Mucosa of stomach (tissue), 1 donor: ENCODE measurements around the gene TMPRSS6.

Source experiments
- H3K27me3 ChIP-seq: one replicate; pipeline ENCODE4 v1.7.0; 2013; ENCODE audit warnings: mild to moderate bottlenecking, low read length; ENCODE audit not compliant: control insufficient read depth, insufficient read depth
- H3K36me3 ChIP-seq: one replicate; pipeline ENCODE4 v1.7.0; 2013; ENCODE audit warnings: low read length; ENCODE audit not compliant: control insufficient read depth, insufficient read depth
- H3K4me1 ChIP-seq: one replicate; pipeline ENCODE4 v1.7.0; 2013; ENCODE audit warnings: mild to moderate bottlenecking, low read length; ENCODE audit not compliant: control insufficient read depth, insufficient read depth
- H3K4me3 ChIP-seq: one replicate; pipeline ENCODE4 v1.7.0; 2013; ENCODE audit warnings: low read length
- H3K9ac ChIP-seq: one replicate; pipeline ENCODE4 v1.7.0; 2013; ENCODE audit warnings: mild to moderate bottlenecking, low read length, moderate library complexity
- H3K9me3 ChIP-seq: one replicate; pipeline ENCODE4 v1.7.0; 2013; ENCODE audit warnings: mild to moderate bottlenecking, low read length, moderate library complexity; ENCODE audit not compliant: control insufficient read depth
- donor health status: Pancreatic carcinoma.

The TMPRSS6 gene

DNA sequence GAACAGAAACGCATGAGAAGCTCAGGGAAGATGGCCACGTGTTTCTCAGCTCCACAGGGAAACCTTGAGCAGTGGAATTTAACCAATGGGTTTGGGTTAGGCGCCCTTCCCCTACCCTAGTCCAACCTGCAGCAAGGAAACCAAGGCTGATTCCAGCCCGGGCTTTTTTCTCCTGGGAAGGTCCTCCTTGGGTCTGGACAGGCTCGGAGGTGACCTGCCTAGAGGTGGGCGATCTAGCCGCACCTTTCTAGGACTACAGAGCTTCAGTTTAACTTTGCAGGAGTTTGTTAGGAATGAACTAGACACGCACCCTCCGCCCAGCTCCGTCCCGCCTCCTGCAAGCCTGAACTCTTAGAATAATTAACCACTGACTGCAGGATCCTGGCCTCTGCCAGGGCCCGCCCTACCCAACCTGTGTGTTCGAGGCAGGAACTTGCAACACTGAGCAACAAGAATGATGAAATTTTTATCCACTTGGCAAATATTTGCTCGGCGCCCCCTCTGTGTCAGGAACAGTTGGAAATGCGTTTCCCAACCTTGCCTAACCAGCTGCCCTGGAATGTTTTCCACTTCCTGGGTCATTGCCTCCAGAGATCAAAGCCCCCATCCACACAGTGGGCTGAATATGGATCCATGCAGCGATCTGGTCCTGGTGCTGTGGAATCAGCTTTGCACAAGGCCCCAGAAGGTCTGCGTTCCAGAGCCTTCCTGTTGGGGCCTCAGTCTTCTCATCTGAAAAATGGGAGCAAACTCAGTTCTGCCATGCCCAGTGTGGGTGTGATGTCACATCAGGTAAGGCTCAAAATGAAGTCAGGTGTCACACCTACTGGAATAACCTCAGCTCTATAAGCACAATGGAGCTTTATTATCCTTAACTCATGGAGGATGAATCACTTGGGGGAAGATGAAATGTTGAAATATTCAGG is 76.7 kb downstream of the TMPRSS6 start:
- Histone ChIP-seq H3K9me3 (no peaks in the 10 kb centered on the region), H3K4me1 (peaks cover 49% of the 10 kb centered on the region), H3K4me3 (no peak overlapping the region), H3K27me3 (peaks cover 2% of the 10 kb centered on the region), H3K36me3 (peaks cover 6% of the 10 kb centered on the region), H3K9ac (peak overlapping the region; percentile 37)

DNA sequence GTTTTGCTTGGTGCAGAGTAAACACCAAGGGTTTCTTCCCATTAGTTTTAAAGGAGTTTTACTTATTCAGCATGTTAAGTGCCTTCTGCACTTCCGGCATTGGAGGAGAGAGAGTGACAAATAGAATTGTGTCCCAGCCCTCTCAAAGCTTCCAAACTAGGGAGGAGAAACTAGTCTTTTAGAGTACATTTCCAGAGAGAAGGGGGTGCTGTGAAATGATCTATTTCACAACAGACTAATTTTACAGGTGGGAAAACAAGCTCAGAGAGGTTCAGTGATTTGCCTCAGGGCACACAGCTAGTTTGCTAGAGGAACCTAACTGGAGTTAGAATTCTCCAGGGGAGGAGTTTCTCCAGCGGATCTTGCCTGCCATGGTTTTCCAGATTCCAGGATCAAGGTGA is 77.4 kb downstream of the TMPRSS6 start:
- H3K9ac ChIP-seq = peak overlapping the region; percentile 36
- peaks cover 6% of the 10 kb centered on the region for H3K36me3 ChIP-seq
- H3K9me3 ChIP-seq = no peaks in the 10 kb centered on the region
- peaks cover 49% of the 10 kb centered on the region for H3K4me1 ChIP-seq
- H3K27me3 ChIP-seq = no peaks in the 10 kb centered on the region
- no peak overlapping the region for H3K4me3 ChIP-seq

DNA sequence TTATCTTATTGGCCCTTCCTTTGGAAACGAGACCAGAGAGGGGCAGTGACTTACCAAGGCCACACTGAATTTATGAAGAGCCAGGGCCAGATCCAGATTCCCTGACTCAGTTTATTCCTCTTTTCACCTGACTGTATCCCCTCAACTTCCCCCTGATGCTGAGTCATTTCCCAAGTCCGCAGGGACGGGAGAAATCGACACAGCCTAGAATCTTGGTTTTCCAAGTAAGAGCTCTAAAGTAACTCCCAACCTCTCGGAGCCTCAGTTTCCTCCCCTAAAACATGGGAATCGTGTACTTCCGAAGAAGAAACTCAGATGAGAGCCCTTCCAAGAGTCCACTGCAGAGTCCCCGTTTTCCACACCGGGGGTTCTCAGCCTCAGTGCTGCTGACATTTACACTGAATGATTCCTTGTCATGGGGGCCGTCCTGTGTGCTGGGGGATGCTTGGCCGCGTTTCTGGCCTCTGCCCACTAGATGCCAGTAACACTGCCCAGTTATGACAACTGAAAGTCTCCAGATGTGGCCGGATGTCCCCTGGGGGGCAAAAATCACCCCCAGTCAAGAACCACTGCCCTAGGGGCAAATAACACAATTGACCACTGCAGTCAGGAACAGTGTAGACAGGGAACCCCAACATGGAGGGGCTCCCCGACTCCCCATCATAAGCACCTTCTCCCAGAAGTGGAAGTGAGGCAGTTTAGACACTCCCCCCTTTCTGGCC is 78.8 kb downstream of the TMPRSS6 start:
- Histone ChIP-seq H3K4me3 (no peak overlapping the region), H3K9me3 (no peaks in the 10 kb centered on the region), H3K4me1 (peaks cover 46% of the 10 kb centered on the region), H3K27me3 (no peaks in the 10 kb centered on the region), H3K9ac (peak overlapping the region; percentile 35), H3K36me3 (peaks cover 6% of the 10 kb centered on the region)

DNA sequence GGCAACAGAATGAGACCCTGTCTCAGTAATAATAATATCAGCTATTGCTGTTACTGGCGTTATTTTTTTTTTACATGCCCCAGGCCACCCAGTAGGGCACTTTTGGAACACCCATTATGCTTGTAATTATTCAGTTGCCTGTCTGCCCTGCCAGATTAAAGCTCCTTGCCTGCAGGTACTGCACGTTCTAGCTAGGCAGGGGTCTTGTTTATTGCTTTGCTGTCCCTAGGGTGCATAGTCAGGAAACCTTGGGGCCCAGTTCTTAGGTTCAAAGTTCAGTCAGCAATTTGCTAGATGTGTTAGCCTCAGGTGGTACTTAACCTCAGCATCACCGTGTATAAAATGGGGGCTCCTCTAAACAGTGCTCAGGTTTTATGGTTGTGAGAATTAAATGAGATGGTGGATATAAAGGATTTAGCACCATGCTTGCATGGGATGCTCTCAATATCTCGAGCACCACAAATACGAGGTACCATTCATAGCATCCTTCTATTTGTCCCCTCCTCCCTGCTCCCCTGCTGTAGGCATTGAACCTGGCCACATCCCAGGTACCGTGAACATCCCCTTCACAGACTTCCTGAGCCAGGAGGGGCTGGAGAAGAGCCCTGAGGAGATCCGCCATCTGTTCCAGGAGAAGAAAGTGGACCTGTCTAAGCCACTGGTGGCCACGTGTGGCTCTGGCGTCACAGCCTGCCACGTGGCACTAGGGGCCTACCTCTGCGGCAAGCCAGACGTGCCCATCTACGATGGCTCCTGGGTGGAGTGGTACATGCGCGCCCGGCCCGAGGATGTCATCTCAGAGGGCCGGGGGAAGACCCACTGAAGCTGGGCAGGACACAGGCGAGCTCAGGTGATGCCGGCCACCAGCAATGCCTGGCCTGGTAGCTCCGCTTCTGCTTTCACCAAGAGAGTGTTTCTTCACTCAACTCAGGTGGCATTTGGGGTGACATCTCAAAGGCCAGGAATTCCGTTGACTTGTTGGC is 80.5 kb downstream of the TMPRSS6 start:
- H3K27me3 ChIP-seq = no peaks in the 10 kb centered on the region
- H3K9me3 ChIP-seq = no peaks in the 10 kb centered on the region
- no peak overlapping the region for H3K4me3 ChIP-seq
- H3K4me1 ChIP-seq = peaks cover 46% of the 10 kb centered on the region
- peaks cover 6% of the 10 kb centered on the region for H3K36me3 ChIP-seq
- H3K9ac ChIP-seq = no peak overlapping the region

DNA sequence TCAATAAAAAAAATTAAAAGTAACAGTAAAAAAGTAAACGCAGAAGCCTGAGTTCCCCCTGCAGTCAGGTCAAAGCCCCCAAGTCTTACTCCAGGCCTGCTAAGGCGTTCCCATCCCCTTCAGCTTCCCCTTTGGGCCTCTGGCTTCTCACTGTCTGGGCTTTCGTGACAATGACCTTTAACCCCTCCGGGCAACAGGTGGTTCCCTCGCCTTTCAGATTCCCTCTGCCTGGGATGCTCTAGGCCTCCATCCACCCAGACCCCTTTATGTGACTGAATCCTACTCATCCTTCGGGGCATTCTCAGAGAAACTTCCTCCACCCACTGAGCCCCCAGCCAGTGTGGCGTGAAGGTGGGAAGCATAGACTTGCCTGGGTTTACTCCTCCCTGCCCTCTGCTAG is 82.0 kb downstream of the TMPRSS6 start:
- H3K36me3 ChIP-seq = peaks cover 6% of the 10 kb centered on the region
- no peaks in the 10 kb centered on the region for H3K9me3 ChIP-seq
- peak overlapping the region; percentile 9 for H3K9ac ChIP-seq
- H3K4me3 ChIP-seq = no peak overlapping the region
- peaks cover 46% of the 10 kb centered on the region for H3K4me1 ChIP-seq
- H3K27me3 ChIP-seq = no peaks in the 10 kb centered on the region

DNA sequence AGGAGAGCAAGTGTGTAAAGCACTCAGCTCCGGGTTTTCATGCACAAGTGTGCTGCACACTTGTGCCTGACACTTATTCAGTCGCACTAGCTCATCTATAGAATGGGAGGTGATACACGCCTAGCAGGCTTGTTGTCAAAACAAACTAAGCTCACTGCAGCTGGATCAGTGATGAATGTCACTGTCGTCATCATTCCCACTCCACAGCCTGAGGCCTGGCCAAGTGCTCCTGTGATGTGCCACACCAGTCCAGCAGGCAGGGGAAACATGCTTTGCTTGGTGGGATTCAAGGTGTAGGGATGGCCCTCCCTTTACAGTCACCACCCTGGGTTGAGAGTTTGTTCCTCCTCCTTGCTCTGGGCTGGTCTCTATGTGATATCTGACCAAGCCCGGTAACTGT is 83.2 kb downstream of the TMPRSS6 start:
- no peak overlapping the region for H3K9ac ChIP-seq
- H3K4me3 ChIP-seq = no peak overlapping the region
- H3K4me1 ChIP-seq = peaks cover 45% of the 10 kb centered on the region
- no peaks in the 10 kb centered on the region for H3K9me3 ChIP-seq
- peaks cover 6% of the 10 kb centered on the region for H3K36me3 ChIP-seq
- H3K27me3 ChIP-seq = no peaks in the 10 kb centered on the region

DNA sequence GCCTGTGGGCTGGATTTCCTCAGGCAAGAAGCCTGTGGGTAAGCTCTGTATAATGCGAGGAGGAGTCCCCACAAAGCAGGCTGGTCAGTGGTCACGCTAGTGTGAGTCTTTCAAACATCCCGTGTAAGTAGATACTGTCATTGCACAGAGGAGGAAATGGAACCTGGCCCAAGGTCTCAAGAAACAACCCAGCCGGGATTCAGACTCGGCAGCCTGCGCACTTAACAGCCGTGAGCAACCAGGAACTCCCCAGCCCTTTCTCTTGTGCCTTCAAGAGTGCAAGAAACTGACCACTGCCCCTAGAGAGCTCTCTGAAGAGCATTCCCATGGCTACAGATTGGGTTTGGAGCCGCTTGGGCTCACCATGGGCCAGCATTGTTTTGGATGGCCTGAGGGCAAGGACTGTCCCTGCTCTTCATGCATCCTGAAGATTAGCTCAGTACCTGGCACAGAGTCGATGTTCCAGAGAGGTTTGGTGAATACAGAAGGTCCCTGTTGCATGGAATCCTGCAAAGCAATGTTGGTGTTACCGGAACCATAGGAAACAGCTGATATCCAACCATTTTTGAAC is 83.9 kb downstream of the TMPRSS6 start:
- Histone ChIP-seq H3K4me1 (peaks cover 46% of the 10 kb centered on the region), H3K36me3 (peaks cover 5% of the 10 kb centered on the region), H3K4me3 (no peak overlapping the region), H3K9me3 (no peaks in the 10 kb centered on the region), H3K27me3 (no peaks in the 10 kb centered on the region), H3K9ac (no peak overlapping the region)

DNA sequence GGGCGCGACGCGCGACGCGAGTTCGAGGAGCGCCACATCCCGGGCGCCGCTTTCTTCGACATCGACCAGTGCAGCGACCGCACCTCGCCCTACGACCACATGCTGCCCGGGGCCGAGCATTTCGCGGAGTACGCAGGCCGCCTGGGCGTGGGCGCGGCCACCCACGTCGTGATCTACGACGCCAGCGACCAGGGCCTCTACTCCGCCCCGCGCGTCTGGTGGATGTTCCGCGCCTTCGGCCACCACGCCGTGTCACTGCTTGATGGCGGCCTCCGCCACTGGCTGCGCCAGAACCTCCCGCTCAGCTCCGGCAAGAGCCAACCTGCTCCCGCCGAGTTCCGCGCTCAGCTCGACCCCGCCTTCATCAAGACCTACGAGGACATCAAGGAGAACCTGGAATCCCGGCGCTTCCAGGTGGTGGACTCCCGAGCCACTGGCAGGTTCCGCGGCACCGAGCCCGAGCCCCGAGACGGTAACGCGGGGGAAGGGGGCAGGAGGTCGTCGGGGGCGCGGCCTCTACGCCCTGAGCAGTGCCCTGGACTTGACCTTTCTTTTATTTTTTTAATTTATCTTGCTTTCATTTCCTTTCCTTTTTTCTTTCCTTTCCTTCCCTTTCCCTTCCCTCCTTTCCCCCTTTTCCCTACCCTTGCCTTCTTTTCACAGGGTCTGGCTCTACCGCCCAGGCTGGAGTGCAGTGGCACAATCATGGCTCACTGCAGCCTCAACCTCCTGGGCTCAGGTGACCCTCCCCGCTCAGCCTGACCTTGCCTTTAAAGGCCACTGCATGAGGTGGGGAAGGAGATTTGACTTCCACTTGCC is 85.0 kb downstream of the TMPRSS6 start:
- H3K4me1 ChIP-seq = peaks cover 51% of the 10 kb centered on the region
- H3K36me3 ChIP-seq = no peaks in the 10 kb centered on the region
- no peak overlapping the region for H3K4me3 ChIP-seq
- H3K9me3 ChIP-seq = no peaks in the 10 kb centered on the region
- H3K27me3 ChIP-seq = no peaks in the 10 kb centered on the region
- peak overlapping the region; percentile 23 for H3K9ac ChIP-seq

DNA sequence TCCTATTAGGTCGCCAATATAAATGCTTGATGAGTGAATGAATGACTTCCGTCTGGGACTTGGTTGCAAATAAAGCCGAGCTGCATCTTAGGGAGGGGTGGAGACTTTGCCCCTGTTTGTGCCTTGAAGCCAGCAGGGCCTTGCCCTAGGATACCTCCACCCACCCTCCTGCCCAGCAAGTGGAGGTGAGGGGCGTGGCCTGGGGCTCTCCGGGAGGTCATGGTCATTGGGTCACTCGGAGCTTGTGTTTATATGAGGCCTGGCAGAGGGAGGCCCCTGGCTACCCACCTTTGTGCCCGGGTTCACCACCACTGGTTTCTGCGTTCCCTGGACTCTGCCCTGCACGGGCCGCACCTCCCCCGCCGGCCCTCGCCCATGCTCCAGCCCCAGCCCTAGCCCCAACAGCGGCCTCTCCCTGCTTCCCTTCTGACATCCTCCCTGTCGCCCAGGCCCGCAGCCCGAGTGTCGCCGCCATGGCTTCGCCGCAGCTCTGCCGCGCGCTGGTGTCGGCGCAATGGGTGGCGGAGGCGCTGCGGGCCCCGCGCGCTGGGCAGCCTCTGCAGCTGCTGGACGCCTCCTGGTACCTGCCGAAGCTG is 85.7 kb downstream of the TMPRSS6 start:
- Histone ChIP-seq H3K9ac (no peak overlapping the region), H3K4me1 (peaks cover 51% of the 10 kb centered on the region), H3K27me3 (no peaks in the 10 kb centered on the region), H3K36me3 (no peaks in the 10 kb centered on the region), H3K9me3 (no peaks in the 10 kb centered on the region), H3K4me3 (no peak overlapping the region)

DNA sequence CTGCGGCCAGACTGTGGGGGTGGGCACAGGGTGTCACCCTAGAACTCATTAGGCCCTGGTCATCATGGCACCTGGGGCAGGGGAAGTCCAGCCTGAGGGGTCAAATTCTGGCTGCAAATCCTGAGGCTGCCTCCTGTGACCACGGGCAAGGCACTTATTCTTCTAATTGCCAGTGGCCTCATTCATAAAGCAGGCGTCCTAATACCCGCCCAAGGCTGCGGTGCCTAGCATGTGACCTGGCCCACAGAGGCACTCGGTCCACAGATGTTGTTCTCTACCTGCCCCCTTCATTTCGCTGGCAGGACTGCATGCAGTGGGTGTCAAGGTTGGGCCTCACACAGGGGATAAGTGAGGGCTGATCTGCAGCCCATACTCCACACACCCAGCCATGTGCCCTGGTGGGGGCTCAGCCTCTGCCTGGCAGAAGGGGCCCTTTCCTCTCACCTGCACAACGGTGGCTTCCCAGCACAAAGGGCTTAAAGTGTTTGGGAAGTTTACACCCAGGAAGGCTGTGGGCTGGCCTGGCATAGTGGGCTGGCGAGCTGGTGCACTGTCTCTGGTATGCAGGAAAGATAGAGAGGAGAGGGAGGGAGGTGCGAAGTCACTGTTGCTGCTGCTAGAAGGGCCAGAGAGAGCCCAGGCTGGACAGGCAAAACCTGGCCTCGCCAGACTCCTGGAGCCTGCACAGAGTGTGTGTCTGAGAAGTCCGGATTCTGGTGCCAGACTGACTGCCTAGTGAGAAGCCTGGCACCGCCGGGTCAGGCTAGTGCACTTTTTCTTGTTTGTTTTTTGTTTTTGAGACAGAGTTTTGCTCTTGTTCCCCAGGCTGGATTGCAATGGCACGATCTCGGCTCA is 86.8 kb downstream of the TMPRSS6 start:
- Histone ChIP-seq H3K4me1 (peaks cover 62% of the 10 kb centered on the region), H3K9me3 (no peaks in the 10 kb centered on the region), H3K4me3 (peak overlapping the region; percentile 17), H3K27me3 (no peaks in the 10 kb centered on the region), H3K36me3 (peaks cover 2% of the 10 kb centered on the region), H3K9ac (peak overlapping the region; percentile 7)
